ENCODE results near the gene GNA12.

The GNA12 gene

GRCh38 chr7:2814946-2815874 lies 28.9 kb downstream of the GNA12 start:
- DNase-seq, result no peak

- DNase-seq, result no peak
Observed at GRCh38 chr7:2814186-2814945, 29.7 kb downstream of the GNA12 start.

- no peak for DNase-seq
Observed at GRCh38 chr7:2813350-2814185, 30.5 kb downstream of the GNA12 start.

- DNase-seq, result peak; percentile 59 to 66 (median 64)
Observed at GRCh38 chr7:2812831-2813230, 31.3 kb downstream of the GNA12 start.

GRCh38 chr7:2812114-2812487 lies 32.0 kb downstream of the GNA12 start:
- no peak for DNase-seq

- peak in 2 of 3 donors; percentile 43 to 46 for DNase-seq
Observed at GRCh38 chr7:2811476-2812113, 32.5 kb downstream of the GNA12 start.

GRCh38 chr7:2810682-2811415 lies 33.3 kb downstream of the GNA12 start:
- no peak for DNase-seq

- DNase-seq, result no peak
Observed at GRCh38 chr7:2809903-2810625, 34.0 kb downstream of the GNA12 start.

GRCh38 chr7:2808891-2809665 lies 35.0 kb downstream of the GNA12 start:
- peak; percentile 71 to 72 (median 72) for DNase-seq

GRCh38 chr7:2807845-2808772 lies 36.0 kb downstream of the GNA12 start:
- no peak for DNase-seq

- DNase-seq, result no peak
Observed at GRCh38 chr7:2807460-2807844, 36.7 kb downstream of the GNA12 start.

- DNase-seq, result no peak
Observed at GRCh38 chr7:2806571-2806970, 37.5 kb downstream of the GNA12 start.

GRCh38 chr7:2805213-2805944 lies 38.7 kb downstream of the GNA12 start:
- no peak for DNase-seq

GRCh38 chr7:2804227-2804763 lies 39.8 kb downstream of the GNA12 start:
- no peak for DNase-seq

GRCh38 chr7:2803755-2804154 lies 40.4 kb downstream of the GNA12 start:
- peak in 1 of 3 donors; percentile 24 for DNase-seq

GRCh38 chr7:2803342-2803692 lies 40.8 kb downstream of the GNA12 start:
- no peak for DNase-seq

GRCh38 chr7:2802504-2803341 lies 41.4 kb downstream of the GNA12 start:
- DNase-seq, result no peak

Measured in suppressor macrophage treated with lipopolysaccharide for 1 hour (primary cell).